NCI-H524 (cell line): Measurements from ENCODE around the gene RAB3A.
"Not testable (repeated sequence)": the region's sequence is repeated elsewhere in the genome, so short reads cannot be mapped to it uniquely, and the experiment has no call there.

Experiments used
- DNase-seq, 2 experiments: peaks; one replicate each; lab custom pipeline; 2025; lab: John Stamatoyannopoulos, UW

RAB3A gene

DNA sequence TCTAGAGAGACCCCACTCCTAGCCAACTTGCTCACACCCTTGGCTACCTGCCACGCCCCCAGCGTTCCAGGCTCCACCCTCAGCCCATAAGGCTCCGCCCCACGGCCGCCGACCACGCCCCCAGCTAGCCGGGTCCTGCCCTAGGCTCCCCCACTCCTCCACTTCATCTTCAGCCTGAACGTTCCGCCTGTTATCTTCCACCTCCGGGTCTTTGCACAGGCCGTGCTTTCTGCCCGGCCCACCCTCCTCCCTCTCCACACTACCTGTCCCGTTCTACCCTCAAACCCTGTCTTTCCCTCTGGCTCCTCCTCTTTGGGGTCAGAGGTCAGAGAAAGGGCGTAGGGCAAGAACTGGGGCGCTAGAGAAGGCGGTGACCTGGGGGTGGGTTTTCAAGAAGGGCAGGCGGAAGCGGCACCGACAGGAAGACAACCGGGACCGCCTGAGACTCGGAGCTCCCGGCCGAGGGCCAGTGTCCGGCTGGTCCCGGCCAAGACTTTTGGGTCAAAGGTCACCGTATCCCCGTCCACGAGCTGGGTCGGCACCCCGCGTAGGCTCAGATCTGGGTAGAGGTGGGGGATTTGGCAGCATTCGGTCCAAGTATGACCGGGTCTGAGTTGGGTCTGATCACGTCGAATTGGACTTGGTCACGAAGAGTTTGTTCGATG, 20.1 kb upstream of the RAB3A start:
- peak in 1 of 2 experiments; percentile 42 for DNase-seq

DNA sequence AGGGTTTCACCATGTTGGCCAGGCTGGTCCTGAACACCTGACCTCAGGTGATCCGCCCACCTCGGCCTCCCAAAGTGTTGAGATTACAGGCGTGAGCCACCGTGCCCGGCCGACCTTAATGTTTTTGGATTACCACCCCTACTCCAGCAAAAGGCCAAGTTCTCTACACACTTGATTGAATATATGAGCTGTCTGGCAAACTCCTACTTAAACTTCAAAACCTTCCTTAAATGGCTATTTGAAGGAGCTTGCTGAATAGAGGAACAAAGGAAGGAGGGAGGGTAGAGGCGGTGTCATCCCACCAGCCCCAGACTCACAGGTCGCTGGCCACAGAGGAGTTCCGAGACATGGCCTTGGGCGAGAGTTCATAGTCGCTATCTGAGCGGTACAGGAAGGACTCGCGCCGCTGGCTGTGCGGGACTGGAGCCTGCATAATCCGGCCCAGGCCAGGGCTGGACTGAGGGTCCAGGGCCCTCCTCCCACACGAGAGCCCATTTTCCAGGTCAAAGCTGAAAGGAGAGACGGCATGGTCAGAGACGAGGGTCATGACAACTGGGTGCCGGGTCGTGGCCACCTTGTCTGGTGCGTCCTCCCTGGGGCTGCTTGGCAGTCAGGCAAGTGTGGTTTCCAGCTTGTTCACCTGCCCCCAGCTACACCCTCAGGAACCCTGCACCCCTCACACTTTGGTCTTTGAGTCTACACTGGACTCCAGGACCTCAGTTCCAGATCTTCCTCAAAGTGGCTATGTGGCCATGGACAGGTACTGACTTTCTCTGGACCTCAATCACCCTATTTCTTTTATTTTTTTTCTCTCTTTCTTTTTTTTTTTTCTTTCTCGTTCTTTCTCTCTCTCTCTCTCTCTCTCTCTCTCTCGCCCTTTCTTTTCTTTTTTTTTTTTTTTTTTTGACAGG, 18.2 kb upstream of the RAB3A start:
- DNase-seq: no peak

- DNase-seq: no peak
These were observed 16.9 kb upstream of the RAB3A start for GRCh38 chr19:18220632-18221275.

- no peak for DNase-seq
These were observed 16.2 kb upstream of the RAB3A start for GRCh38 chr19:18219911-18220631.

GRCh38 chr19:18218600-18218999, 14.8 kb upstream of the RAB3A start:
- DNase-seq: no peak

DNA sequence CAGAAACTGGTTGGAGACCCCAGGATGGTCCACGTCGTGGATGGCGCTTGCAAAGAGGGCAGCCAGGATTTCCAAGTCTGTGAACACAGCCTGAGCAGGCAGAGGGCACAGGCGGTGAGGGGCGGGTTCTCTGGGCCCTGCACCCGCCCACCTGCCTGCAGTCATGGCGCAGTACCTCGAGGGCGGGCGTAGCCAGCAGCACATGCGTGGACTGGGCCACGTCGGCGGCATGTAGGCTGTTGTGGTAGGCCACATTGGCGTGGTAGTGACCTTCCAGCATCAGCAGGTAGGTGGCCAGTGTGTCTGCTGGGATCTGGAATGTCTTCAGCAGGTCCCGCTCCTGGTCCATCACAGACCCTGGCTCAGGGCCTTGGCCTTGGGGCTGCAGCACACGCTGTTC, 14.3 kb upstream of the RAB3A start:
- DNase-seq: no peak

DNA sequence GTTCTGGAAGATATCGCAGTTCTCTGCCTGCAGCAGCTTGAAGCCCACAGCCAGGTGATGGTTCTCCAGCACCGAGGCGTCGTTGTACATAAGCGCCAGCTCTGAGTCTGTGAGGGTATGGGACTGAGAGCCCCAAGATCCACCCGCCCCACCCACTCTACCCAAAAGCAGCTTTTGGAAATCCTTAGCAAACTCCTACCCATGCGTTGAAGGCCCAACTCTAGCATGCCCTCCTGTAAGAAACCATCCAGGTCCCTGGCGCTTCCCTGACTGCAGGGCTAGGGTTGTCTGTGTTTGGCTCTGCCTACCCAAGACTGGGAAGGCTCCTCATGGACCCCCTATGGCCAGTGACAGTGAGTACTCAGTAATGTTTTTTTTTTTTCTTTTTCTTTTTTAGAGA, 12.9 kb upstream of the RAB3A start:
- DNase-seq: no peak

DNA sequence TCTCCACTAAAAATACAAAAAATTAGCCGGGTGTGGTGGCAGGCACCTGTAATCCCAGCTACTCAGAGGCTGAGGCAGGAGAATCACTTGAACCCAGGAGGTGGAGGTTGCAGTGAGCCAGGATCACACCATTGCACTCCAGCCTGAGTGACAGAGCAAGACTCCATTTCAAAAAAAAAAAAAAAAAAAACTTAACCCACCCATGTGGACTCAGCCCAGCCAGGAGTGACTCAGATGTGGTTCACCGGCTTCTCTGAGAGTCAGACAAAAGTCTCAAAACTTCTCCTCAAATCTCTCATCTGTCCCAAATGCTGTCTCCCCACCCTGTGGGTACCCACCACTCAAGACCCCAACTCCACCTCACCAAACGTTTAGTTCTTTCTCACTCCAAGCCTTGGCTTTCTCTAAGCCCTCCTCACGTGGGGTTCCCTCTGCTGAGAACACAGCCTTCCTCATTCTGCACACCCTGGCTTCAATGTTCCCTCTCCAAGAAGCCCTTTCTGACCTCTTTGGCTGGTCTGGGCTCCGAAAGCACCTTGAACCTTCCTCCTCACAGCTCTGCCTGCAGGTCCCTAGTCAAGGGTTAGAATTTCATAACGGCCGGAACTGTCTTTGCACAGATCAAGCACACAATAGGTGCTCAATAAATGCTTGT, 11.1 kb upstream of the RAB3A start:
- DNase-seq: no peak

DNA sequence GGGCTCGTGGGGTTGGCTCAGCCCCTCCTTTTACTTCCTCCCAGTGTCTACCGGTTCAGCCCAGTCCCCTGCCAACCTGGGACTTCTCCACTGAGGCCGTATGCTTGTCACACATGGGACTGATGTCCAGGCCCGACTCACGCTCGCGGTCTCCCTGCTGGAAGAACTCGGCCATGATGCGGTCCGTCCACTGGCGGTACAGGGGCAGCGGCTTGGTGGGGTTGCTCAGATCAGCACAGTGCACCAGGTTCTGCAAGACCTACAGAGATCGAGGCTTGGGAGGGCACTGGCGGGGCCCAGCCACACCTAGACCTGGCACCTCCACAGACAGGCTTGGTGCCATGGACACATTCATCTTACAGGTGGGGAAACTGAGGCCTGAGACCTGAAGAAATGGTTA, 7.8 kb upstream of the RAB3A start:
- DNase-seq: no peak

DNA sequence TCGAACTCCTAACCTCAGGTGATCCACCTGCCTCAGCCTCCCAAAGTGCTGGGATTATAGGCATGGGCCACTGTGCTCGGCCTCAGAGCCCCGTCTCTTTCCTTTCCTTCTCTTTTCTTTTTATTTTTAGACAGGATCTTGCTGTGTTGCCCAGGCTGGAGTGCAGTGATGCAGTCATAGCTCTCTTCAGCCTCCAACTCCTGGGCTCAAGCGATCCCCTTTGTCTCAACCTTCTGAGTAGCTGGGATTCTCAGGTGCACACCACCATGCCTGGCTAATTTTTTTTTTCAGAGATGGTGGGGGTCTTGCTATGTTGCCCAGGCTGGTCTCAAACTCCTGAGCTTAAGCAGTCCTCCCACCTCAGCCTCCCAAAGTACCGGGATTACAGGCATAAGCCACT, 6.1 kb upstream of the RAB3A start:
- not testable (repeated sequence) for DNase-seq

- peak; percentile 16 to 62 for DNase-seq
These were observed 4.5 kb upstream of the RAB3A start for GRCh38 chr19:18208098-18208951.

- DNase-seq: no peak
These were observed 2.2 kb upstream of the RAB3A start for GRCh38 chr19:18206018-18206417.

GRCh38 chr19:18205200-18205892, 1.5 kb upstream of the RAB3A start:
- peak; percentile 58 to 85 for DNase-seq

GRCh38 chr19:18204394-18205199, 755 bp upstream of the RAB3A start:
- DNase-seq: peak; percentile 59 to 92

DNA sequence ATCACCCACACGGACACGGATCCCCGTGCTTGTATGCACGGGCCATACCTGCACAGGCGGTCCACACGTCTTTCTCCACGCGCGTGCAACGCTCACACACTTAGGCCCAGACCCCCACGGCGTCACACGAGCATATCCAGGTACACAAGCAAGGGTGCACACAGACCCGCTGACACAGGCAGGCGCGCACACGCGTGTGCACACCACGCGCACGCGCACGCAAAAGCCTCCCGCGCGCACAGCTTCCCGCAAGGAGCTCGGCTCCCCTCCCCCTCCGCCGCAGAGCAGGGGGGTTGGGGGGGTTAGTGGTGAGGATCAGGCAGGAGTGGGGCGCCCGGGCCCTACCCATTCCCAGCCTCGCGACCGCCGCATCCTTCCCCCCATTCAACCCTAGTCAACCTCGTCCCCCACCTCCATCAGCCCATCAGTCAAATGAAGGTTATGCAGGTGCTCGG, 407 bp downstream of the RAB3A start:
- DNase-seq: peak; percentile 33 to 63

DNA sequence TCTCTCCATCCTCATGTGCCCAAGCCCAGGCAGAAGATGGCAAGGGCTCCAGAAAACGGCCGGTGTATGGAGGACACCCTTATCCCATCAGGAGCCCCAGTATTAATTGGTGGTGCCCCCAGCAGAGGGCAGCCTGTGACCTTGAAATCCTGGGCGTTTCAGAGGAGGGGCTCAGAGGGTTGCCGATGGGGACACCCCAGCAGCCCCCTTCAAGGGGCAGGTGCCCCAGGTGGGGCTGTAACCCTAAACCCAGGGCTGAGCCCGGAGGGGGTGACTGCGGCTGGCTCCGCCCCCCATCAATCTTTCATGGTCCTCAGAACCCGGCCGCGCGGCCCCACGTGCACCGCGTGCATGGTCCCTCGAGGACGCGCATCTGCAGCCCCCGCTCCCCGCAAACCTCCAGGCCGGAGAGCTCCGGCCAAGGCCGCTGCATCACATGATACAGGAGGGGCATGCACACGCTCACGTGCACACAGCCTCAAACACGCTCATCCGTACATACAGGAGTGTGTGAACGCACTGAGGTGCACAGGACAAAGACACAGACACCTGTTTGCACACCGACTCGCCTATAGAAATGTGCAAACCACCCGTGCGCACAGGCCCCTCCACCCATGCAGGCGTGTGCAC, 949 bp downstream of the RAB3A start:
- DNase-seq: peak; percentile 19 to 70

- no peak for DNase-seq
These were observed 1.5 kb downstream of the RAB3A start for GRCh38 chr19:18202397-18202777.

GRCh38 chr19:18198374-18198773, 5.5 kb downstream of the RAB3A start:
- no peak for DNase-seq

DNA sequence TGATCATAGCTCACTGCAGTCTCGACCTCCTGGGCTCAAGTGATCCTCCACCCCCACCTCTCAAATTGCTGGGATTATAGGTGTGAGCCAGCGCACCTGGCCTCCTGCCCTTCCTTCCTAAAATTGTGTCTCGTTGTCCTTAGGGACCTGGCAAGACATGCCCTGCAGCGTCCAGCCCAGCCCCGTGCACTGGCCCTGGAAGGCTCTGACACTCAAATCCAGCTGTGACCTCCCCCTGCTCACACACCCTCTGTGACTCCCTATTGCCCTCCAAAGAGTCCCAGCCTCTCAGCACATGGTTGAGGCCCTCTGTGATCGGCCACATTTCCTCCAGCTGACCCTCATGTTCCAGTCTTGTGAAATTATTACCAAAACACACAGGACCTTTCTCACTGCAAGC, 5.9 kb downstream of the RAB3A start:
- DNase-seq: no peak
